ENCODE measurements around the gene GFER.

DNA sequence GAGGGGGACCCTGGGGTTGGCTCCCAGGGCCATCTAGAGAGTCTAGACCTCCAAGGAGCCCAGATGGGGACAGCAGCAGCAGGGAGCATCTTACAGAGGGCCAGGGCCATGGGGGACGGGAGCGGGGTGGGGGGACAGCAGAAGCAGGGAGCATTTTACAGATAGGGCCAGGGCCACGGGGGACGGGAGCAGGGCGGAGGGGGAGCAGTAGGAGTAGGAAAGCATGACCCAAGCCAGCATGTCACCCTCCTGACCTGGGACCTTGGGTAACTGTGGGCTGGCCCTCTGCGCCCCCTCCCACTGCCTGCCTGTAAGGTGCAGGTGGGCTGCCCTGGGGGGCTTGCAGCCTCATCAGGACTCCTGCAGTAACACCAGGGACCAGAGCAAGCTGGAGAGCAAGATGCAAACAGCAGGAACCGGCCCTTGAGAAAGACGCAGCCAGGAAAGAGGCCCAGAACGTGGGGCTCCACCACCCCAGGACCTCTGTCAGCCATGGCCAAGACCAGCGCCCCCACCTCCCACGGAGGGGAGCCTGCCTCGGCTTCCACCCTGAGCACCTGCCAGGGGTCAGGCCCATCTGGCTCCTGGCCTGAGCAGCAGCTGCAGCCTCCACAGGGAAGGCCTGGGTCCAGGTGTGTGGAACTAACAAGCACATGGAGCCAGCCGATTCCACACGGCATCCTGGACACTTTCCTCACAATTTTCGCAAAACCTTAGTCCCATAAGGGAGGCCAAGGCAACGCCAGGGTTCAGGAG is 23.3 kb downstream of the GFER start:
- TF ChIP-seq CEBPB (IDR thresholded peaks at IDR 0.05; ENCODE audit: low read depth, low read length) (no peak), TAF1 (IDR thresholded peaks at IDR 0.05; ENCODE audit: low read depth, low read length) (no peak), EZH2 (IDR thresholded peaks at IDR 0.05; ENCODE audit: low read depth, low read length, severe bottlenecking) (no peak)
- TF ChIP-seq, protein P1, sequence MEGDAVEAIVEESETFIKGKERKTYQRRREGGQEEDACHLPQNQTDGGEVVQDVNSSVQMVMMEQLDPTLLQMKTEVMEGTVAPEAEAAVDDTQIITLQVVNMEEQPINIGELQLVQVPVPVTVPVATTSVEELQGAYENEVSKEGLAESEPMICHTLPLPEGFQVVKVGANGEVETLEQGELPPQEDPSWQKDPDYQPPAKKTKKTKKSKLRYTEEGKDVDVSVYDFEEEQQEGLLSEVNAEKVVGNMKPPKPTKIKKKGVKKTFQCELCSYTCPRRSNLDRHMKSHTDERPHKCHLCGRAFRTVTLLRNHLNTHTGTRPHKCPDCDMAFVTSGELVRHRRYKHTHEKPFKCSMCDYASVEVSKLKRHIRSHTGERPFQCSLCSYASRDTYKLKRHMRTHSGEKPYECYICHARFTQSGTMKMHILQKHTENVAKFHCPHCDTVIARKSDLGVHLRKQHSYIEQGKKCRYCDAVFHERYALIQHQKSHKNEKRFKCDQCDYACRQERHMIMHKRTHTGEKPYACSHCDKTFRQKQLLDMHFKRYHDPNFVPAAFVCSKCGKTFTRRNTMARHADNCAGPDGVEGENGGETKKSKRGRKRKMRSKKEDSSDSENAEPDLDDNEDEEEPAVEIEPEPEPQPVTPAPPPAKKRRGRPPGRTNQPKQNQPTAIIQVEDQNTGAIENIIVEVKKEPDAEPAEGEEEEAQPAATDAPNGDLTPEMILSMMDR (IDR thresholded peaks at IDR 0.05; ENCODE audit: control extremely low read depth in 1 of 3, insufficient read depth in 1 of 3, low read depth in 1 of 3, low read length in 3 of 3): no peak
